HG02588 (cell line): ENCODE measurements around the gene HELZ.

ENCODE experiments used
- ATAC-seq: cut with Tn5 transposase; IDR thresholded peaks from one replicate; pipeline ENCODE4 v1.9.1; 2021; ENCODE audit warnings: mild to moderate bottlenecking, moderate library complexity; ENCODE audit not compliant: unreplicated experiment

Gene HELZ

DNA sequence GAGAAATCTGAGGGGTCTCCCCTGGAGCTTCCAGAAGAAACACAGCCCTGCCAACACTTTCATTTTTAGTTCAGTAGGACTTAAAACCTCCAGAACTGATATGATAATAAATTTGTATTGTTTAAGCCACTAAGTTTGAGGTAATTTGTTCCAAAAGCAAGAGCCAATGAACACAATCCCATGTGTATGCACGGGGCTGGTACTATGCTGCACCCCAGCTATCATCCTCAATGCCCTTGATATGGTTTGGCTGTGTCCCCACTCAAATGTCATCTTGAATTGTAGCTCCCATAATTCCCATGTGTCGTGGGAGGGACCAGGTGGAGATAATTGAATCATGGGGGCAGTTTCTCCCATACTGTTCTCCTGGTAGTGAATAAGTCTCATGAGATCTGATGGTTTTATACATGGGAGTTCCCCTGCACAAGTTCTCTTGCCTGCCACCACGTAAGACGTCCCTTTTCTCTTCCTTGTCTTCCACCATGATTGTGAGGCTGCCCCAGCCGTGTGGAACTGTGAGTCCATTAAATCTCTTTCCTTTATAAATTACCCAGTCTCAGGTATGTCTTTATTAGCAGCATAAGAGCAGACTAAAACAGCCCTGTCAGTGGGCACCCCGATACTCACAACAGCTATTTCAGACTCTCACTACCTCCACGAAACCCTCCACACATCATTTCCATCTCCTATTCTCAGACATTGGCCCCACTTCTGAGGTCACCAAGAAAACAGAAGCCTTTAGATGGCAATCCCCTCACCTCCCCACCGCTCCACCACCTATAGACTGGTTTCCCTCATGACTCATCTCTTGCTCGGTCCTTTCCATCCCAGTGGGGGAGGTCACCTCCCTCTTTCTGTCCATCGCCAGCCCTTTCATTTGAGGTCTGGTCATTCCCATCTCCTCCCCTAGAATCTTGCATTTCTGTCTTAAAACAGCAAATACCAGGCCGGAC lies 209.6 kb downstream of the HELZ start:
- peak; percentile 77 for ATAC-seq

DNA sequence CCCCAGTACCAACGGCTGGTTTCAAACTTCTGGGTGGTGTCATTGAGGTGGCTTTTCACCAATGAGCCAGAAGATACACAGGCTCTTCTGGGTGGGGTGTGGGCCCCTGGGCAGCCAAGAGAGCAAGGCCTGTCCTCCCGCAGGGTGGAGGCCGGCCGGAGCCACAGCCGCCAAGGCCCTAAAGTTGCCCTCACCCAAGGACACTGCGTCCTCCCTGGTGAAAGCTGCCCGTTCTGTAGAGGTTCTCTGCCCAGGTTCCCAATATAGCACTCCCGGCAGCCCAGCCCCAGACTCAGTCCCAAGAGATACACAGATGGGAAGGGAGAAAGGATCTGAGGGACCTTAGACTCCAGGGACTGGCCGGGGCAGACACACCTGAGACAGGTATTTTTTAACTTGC lies 211.4 kb downstream of the HELZ start:
- no peak for ATAC-seq

- ATAC-seq = no peak
Observed at GRCh38 chr17:67032985-67033384, 212.0 kb downstream of the HELZ start.

GRCh38 chr17:67032382-67032781 lies 212.6 kb downstream of the HELZ start:
- ATAC-seq = no peak

GRCh38 chr17:67030641-67031040 lies 214.4 kb downstream of the HELZ start:
- no peak for ATAC-seq

- ATAC-seq = no peak
Observed at GRCh38 chr17:67027031-67027628, 217.9 kb downstream of the HELZ start.

GRCh38 chr17:67026341-67026740 lies 218.7 kb downstream of the HELZ start:
- no peak for ATAC-seq

DNA sequence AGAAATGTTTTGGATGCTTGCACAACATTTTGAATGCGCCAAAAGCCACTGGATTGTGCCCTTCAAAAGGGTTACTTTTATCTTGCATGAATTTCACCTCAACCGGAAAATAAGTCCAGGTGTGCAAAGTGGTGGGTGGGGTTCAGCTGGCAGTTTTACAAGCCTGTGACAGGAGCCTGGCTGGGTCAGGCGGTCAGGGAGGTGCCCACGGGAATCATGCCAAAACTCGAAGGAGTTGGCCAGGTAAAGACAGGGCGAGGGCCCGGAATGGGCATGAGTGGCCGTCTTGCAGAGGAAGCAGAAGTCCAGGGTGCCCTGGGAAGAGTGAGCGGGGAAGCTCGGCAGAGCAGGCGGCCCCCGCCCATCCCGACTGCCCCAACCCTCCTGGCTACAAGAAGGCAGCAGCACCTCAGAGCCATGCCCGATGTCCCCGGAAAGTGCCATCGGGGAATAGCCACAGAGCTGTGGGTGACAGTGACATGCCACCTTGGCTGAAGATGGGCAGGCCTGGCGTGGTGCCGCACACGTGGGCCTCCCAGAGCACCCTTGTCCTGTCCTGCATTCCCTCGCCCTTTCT lies 219.7 kb downstream of the HELZ start:
- ATAC-seq = no peak

DNA sequence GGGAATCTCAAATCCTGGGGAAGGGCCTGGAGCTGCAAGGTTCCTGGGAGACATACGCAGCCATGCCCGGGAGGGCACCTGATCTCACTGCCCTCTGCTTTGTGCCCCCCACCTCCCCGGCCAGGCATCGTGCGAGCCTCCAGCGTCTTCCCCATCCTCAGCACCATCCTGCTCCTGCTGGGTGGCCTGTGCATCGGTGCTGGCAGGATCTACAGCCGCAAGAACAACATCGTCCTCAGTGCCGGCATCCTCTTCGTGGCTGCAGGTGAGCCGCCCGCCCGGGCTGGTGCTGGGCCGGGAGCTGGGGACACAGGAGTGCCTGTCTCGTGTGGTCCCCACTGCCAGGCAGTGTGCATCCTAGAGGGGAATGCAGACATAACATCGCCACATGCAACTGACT lies 220.3 kb downstream of the HELZ start:
- no peak for ATAC-seq

GRCh38 chr17:67022451-67022810 lies 222.6 kb downstream of the HELZ start:
- ATAC-seq = no peak

DNA sequence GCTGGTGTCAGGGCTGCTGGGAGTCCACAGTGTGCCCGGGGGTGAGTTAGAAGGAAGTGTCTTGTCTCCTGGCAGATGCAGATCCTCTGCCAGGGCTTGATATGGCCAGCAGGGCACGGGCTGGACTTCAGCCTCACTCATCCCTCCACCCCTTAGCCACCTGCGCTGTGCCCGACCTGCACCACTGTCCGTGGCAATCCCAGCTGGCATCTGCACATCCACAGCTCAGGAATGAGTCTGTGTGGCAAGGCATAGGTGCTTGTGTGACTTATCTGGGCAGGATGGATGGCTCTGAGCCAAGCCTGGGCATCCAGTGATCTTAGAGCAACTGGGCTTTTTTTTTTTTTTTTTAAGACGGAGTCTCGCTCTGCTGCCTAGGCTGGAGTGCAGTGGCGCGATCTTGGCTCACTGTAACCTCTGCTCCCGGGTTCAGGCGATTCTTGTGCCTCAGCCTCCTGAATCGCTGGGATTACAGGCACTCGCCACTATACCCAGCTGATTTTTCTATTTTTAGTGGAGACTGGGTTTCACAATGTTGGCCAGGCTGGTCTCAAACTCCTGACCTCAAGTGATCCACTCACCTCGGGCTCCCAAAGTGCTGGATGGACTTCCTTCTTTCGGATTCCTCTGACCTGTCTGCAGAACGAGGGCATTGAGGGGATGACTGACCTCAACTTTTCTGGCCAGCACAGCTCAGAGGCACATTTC lies 223.1 kb downstream of the HELZ start:
- no peak for ATAC-seq

GRCh38 chr17:67021196-67021595 lies 223.8 kb downstream of the HELZ start:
- ATAC-seq = no peak
